Prostate gland (tissue), 2 donors: ENCODE data around the gene HEG1.

Source experiments
- POLR2AphosphoS5 ChIP-seq: sonication (generic); formaldehyde crosslinking; IDR thresholded peaks from one replicate; pipeline ENCODE4 v1.6.1; 2017; ENCODE audit warnings: antibody characterized with exemption
- TF ChIP-seq, protein P1 (sequence below), 4 experiments: fragments of 200-600 bp in 2 of 4; fragments of 450-650 bp in 2 of 4; sonication (generic) in 2 of 4; IDR thresholded peaks; 1 replicate in 3 of 4; 2 replicates in 1 of 4; pipeline ENCODE4 v1.5.1; 2016 to 2019; ENCODE audit warnings: antibody characterized with exemption in 4 of 4, mild to moderate bottlenecking in 2 of 4, moderate library complexity in 2 of 4

DNA sequence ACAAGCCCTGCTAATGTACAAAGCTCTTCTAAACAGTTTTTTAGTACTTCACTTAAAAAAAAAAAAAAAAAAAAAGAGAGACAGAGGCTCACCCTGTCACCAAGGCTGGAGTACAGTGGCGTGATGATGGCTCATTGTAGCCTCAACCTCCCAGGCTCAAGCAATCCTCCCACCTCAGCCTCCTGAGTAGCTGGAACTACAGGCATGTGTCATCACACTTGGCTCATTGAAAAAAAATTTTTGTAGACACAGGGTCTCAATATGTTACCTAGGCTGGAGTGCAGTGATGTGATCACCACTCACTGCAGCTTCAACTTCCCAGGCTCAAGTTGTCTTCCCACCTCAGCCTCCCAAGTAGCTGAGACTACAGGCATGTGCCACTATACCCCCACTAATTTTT, 47.6 kb upstream of the HEG1 start:
- TF ChIP-seq, protein P1, sequence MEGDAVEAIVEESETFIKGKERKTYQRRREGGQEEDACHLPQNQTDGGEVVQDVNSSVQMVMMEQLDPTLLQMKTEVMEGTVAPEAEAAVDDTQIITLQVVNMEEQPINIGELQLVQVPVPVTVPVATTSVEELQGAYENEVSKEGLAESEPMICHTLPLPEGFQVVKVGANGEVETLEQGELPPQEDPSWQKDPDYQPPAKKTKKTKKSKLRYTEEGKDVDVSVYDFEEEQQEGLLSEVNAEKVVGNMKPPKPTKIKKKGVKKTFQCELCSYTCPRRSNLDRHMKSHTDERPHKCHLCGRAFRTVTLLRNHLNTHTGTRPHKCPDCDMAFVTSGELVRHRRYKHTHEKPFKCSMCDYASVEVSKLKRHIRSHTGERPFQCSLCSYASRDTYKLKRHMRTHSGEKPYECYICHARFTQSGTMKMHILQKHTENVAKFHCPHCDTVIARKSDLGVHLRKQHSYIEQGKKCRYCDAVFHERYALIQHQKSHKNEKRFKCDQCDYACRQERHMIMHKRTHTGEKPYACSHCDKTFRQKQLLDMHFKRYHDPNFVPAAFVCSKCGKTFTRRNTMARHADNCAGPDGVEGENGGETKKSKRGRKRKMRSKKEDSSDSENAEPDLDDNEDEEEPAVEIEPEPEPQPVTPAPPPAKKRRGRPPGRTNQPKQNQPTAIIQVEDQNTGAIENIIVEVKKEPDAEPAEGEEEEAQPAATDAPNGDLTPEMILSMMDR (IDR thresholded peaks at IDR 0.05): no peak
- no peak for TF ChIP-seq POLR2AphosphoS5
